ENCODE measurements around the gene KRT10. TPM values are rescaled to one million over a fixed set of nuclear protein-coding genes. Genes with fewer than 3 reads are reported as not detected.

Gene KRT10
- 10 to 100 TPM in 2 of 4 donors, 1 to 10 TPM in 2; 5.1 to 19.0 (median 8.1) TPM for total RNA-seq

DNA sequence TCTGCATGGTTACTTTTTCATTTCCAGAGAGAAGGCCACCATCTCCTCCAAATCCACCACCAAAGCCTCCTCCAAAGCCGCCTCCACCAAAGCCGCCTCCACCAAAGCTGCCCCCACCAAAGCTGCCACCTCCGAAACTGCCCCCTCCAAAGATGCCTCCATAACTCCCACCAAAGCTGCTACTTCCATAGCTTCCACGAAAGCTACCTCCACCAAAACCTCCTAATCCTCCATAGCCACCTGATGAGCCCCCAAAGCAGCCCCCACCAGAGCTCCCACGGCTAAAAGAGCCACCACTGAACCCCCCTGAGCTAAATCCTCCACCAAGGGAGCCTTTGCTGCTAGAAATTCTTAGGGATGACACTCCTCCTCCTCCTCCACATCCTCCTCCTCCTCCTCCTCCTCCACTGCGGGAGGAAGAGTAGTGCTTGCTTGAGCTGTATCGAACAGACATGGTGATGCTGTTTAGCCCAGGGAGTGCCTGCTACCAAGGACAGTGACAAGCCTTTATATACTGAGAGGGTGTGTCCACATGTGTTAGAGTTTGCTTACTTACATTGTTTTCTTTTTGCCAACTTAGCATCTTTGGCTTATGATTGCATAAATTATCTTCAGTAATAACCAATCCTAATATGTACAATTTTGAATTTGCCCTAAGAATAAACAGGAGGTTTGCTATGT lies at the start of gene KRT10:
Gene KRT10 (minus strand): TSS at position 483 of the 681 bp plus-strand sequence. CDS start 29 bp downstream, at position 454.
- Histone ChIP-seq H3K9me3 (no peaks in the 10 kb centered on the region), H3K4me1 (peaks cover 0 to 5% (median 2%) of the 10 kb centered on the region in 4 donors), H3K36me3 (peaks cover 0 to 4% (median 0%) of the 10 kb centered on the region in 3 donors), H3K27ac (no peak within 1 kb of the TSS), H3K27me3 (no peaks in the 10 kb centered on the region), H3K4me3 (no peak within 1 kb of the TSS)
- no peak for DNase-seq
- TF ChIP-seq, protein P1, sequence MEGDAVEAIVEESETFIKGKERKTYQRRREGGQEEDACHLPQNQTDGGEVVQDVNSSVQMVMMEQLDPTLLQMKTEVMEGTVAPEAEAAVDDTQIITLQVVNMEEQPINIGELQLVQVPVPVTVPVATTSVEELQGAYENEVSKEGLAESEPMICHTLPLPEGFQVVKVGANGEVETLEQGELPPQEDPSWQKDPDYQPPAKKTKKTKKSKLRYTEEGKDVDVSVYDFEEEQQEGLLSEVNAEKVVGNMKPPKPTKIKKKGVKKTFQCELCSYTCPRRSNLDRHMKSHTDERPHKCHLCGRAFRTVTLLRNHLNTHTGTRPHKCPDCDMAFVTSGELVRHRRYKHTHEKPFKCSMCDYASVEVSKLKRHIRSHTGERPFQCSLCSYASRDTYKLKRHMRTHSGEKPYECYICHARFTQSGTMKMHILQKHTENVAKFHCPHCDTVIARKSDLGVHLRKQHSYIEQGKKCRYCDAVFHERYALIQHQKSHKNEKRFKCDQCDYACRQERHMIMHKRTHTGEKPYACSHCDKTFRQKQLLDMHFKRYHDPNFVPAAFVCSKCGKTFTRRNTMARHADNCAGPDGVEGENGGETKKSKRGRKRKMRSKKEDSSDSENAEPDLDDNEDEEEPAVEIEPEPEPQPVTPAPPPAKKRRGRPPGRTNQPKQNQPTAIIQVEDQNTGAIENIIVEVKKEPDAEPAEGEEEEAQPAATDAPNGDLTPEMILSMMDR (IDR thresholded peaks at IDR 0.05): no peak

DNA sequence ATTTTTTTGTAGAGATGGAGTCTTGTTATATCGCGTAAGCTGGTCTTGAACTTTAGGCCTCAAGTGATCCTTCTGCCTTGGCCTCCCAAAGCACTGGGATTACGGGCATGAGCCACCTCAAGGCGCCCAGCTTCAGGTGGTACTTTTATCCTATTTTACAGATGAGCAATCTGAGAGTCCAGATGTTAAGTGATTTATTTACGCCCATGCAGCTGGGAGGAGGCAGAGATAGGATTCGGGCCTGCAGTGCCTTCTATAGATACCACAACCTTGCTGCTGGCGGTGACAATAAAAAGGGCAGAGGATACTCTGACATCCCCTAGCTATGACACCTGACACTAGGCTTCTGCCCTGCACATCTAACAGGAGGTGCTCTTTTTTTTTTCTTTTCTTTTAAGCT lies 48.9 kb upstream of the KRT10 start:
- Histone ChIP-seq H3K4me1 (no peaks in the 10 kb centered on the region), H3K36me3 (no peaks in the 10 kb centered on the region), H3K4me3 (no peak overlapping the region), H3K27ac (no peak overlapping the region), H3K27me3 (no peaks in the 10 kb centered on the region), H3K9me3 (no peaks in the 10 kb centered on the region)
- TF ChIP-seq, protein P1 (IDR thresholded peaks at IDR 0.05): no peak
- TF ChIP-seq POLR2A (IDR thresholded peaks at IDR 0.05): no peak
- no peak for DNase-seq

DNA sequence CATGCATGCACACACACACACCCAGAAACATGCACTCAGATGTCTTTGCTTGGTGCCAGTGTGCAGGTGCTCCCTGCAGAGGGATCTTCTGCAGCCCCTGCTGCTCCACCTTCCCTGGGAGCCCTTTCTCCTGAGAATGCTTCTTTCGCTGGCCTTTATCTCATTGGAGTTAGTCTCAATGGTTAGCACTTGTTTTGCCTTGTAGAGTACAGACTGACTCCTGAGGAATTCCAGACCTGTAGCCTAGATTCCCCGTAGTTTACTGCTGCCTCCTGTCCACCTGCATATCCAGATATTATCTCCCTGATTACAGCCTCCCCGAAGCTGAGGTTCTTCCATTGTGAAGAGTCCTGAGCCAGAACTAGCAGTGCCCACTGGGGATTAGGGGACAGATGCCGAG lies 47.7 kb upstream of the KRT10 start:
- DNase-seq: no peak
- Histone ChIP-seq H3K4me3 (no peak overlapping the region), H3K27me3 (no peaks in the 10 kb centered on the region), H3K27ac (no peak overlapping the region), H3K36me3 (no peaks in the 10 kb centered on the region), H3K4me1 (no peaks in the 10 kb centered on the region), H3K9me3 (no peaks in the 10 kb centered on the region)
- TF ChIP-seq, protein P1 (IDR thresholded peaks at IDR 0.05): no peak
- no peak for TF ChIP-seq POLR2A (IDR thresholded peaks at IDR 0.05)

DNA sequence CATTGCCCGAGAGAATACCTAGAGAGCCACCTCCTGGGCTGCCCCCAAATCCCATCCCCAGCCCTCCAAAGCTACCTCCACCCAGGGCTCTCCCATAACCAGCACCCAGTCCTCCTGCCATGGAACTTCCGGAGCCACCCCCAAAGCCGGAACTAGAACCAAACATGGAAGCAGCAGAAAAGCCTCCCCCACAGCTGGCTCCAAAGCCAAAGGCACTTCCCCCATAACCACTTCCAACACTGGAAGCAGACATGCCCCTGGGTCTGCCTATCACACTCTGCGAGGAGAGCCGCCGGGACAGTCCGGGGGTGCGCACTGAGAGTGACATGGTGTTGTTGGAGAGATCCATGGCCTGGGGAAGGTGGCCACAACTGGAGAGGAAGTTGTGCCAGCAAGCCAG lies 44.4 kb upstream of the KRT10 start, which contains the start of gene KRT12:
Gene KRT12 (minus strand): TSS at position 386 of the 400 bp plus-strand sequence. CDS start 37 bp downstream, at position 349.
- Histone ChIP-seq H3K9me3 (no peaks in the 10 kb centered on the region), H3K4me3 (no peak within 1 kb of the TSS), H3K27ac (no peak within 1 kb of the TSS), H3K36me3 (peaks cover 0 to 4% (median 0%) of the 10 kb centered on the region in 3 donors), H3K4me1 (no peaks in the 10 kb centered on the region), H3K27me3 (no peaks in the 10 kb centered on the region)
- no peak for DNase-seq
- no peak for TF ChIP-seq POLR2A (IDR thresholded peaks at IDR 0.05)
- TF ChIP-seq, protein P1 (IDR thresholded peaks at IDR 0.05): no peak

DNA sequence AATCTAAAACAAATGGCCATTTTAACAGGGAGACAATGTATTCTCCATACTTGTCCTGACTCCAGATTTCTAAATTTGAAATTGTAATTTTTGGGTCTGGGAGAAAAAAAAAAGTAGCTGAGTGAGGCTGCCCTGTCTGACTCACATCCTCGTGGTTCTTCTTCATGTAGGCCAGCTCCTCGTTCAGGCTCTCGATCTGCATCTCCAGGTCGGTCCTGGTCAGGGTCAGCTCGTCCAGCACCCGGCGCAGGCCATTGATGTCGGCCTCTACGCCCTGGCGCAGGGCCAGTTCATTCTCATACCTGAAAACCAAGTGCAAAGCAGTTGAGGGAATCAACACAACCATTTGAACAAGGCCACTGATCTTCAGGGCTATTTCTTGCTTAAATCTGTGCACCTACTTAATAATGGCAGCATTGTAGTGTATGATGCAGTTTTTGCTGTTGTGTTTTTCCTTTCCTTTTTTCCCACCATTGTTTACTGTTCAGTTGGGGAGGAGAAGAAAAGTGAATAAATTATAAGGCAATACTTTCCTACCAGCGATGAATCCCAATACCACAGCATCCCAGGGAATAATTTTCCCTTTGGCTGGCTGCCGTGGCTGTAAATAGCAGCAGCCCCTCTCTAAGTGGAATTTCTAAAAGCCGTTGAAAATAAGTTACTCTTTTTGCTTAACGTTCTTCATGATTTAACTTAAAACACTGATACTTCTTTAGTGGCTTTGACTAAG lies 42.4 kb upstream of the KRT10 start:
- TF ChIP-seq, protein P1 (IDR thresholded peaks at IDR 0.05): no peak
- no peak for TF ChIP-seq POLR2A (IDR thresholded peaks at IDR 0.05)
- Histone ChIP-seq H3K36me3 (peaks cover 0 to 4% (median 0%) of the 10 kb centered on the region in 3 donors), H3K27me3 (no peaks in the 10 kb centered on the region), H3K4me1 (no peaks in the 10 kb centered on the region), H3K4me3 (no peak overlapping the region), H3K9me3 (no peaks in the 10 kb centered on the region), H3K27ac (no peak overlapping the region)
- DNase-seq: no peak

All from Peyer's patch (tissue), 4 donors.